PFSK-1 (cell line): ENCODE measurements around the gene CCL4L2.

ENCODE experiments used
- POLR2AphosphoS5 ChIP-seq: IDR thresholded peaks from 2 replicates; pipeline ENCODE4 v1.6.1; 2012; ENCODE audit warnings: low read depth, mild to moderate bottlenecking, control low read depth, low read length, moderate library complexity
- SIN3A ChIP-seq: IDR thresholded peaks from 2 replicates; pipeline ENCODE4 v1.6.1; 2012; ENCODE audit warnings: mild to moderate bottlenecking, low read length, moderate library complexity, borderline replicate concordance; ENCODE audit not compliant: insufficient read depth
- TF ChIP-seq, protein P1 (sequence below), 2 experiments: IDR thresholded peaks; 2 replicates each; pipeline versions ENCODE4 v1.6.1 to v1.8.0; 2011 to 2012; ENCODE audit warnings: low read depth in 2 of 2, low read length in 2 of 2, control low read depth in 1 of 2, inconsistent platforms in 1 of 2, mild to moderate bottlenecking in 1 of 2, moderate library complexity in 1 of 2; ENCODE audit not compliant: insufficient read depth in 1 of 2

DNA sequence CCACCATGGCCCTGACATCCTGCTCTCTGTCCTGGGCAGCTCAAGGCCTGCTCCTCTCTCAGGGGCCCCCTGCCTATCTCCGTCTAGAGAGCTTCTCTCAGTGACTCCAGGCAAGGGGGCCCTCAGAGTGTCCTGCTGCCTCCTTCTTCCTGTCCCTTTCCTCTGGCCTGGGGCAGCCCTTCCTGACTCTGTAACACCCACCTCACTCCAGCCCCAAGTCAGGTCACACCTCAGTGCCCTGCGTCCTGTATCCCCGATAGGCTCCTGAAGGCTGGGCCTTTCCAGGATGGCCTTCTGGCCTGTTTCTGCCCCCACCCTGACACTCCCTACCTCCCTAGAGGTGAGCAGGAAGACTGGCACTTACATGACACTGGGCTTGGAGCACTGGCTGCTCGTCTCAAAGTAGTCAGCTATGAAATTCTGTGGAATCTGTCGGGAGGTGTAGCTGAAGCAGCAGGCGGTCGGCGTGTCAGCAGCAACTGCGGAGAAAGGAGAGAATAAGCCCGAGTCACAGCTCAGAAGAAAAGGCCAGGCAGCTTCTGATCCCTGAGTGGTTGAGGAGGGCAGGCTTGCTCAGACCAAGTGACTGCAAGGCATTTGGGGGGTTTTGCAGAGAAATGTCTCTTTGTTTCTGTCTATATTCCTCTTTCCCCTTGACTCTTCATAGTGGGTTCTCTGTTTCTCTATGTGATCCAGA is 15.3 kb upstream of the CCL4L2 start:
- no peak for TF ChIP-seq POLR2AphosphoS5
- no peak for TF ChIP-seq SIN3A
- TF ChIP-seq, protein P1, sequence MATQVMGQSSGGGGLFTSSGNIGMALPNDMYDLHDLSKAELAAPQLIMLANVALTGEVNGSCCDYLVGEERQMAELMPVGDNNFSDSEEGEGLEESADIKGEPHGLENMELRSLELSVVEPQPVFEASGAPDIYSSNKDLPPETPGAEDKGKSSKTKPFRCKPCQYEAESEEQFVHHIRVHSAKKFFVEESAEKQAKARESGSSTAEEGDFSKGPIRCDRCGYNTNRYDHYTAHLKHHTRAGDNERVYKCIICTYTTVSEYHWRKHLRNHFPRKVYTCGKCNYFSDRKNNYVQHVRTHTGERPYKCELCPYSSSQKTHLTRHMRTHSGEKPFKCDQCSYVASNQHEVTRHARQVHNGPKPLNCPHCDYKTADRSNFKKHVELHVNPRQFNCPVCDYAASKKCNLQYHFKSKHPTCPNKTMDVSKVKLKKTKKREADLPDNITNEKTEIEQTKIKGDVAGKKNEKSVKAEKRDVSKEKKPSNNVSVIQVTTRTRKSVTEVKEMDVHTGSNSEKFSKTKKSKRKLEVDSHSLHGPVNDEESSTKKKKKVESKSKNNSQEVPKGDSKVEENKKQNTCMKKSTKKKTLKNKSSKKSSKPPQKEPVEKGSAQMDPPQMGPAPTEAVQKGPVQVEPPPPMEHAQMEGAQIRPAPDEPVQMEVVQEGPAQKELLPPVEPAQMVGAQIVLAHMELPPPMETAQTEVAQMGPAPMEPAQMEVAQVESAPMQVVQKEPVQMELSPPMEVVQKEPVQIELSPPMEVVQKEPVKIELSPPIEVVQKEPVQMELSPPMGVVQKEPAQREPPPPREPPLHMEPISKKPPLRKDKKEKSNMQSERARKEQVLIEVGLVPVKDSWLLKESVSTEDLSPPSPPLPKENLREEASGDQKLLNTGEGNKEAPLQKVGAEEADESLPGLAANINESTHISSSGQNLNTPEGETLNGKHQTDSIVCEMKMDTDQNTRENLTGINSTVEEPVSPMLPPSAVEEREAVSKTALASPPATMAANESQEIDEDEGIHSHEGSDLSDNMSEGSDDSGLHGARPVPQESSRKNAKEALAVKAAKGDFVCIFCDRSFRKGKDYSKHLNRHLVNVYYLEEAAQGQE (IDR thresholded peaks at IDR 0.05; ENCODE audit: insufficient read depth in 1 of 2, low read depth in 2 of 2, low read length in 2 of 2), result no peak
